GM23338 (cell line): ENCODE data around the gene MPEG1. TPM values are rescaled to one million over a fixed set of nuclear protein-coding genes. Genes with fewer than 3 reads are reported as not detected.

Experiments
- ATAC-seq: fragments of 200-7000 bp; cut with Tn5 transposase; 3 replicates; pipeline ENCODE4 v1.9.1; 2020
- DNase-seq: peaks from one replicate; pipeline ENCODE4 v3.0.0-alpha.2; 2015; ENCODE audit warnings: low spot score
- H2AFZ ChIP-seq: fragments of 200-600 bp; sonication (generic); 2 replicates; pipeline ENCODE4 v1.8.0; 2016; ENCODE audit warnings: antibody characterized with exemption, mild to moderate bottlenecking, moderate library complexity
- H3F3A ChIP-seq: fragments of 200-600 bp; sonication (generic); replicated peaks from 2 replicates; pipeline ENCODE4 v1.8.0; 2017; ENCODE audit warnings: antibody characterized with exemption, mixed run types, low read depth
- H3K27ac ChIP-seq: fragments of 200-600 bp; sonication (generic); 2 replicates; pipeline ENCODE4 v1.6.1; 2016; ENCODE audit warnings: low read depth
- H3K27me3 ChIP-seq: fragments of 200-600 bp; sonication (generic); 2 replicates; pipeline ENCODE4 v1.8.0; 2016; ENCODE audit warnings: mild to moderate bottlenecking, mixed run types, moderate library complexity; ENCODE audit not compliant: insufficient read depth
- H3K36me3 ChIP-seq: fragments of 200-600 bp; sonication (generic); 2 replicates; pipeline ENCODE4 v1.8.0; 2016; ENCODE audit warnings: mild to moderate bottlenecking; ENCODE audit not compliant: insufficient read depth
- H3K4me1 ChIP-seq: fragments of 200-600 bp; sonication (generic); 2 replicates; pipeline ENCODE4 v1.8.0; 2016; ENCODE audit warnings: mild to moderate bottlenecking, moderate library complexity; ENCODE audit not compliant: insufficient read depth
- H3K4me2 ChIP-seq: fragments of 200-600 bp; sonication (generic); 2 replicates; pipeline ENCODE4 v1.7.1; 2017; ENCODE audit warnings: mixed run types
- H3K4me3 ChIP-seq: fragments of 200-600 bp; sonication (generic); 2 replicates; pipeline ENCODE4 v1.6.1; 2016; ENCODE audit warnings: mixed run types
- H3K79me2 ChIP-seq: fragments of 200-600 bp; sonication (generic); replicated peaks from 2 replicates; pipeline ENCODE4 v1.8.0; 2017; ENCODE audit warnings: mild to moderate bottlenecking; ENCODE audit not compliant: insufficient read depth
- H3K9me2 ChIP-seq: fragments of 200-600 bp; sonication (generic); 2 replicates; pipeline ENCODE4 v1.8.0; 2017; ENCODE audit not compliant: insufficient read depth
- H4K20me1 ChIP-seq: fragments of 200-600 bp; sonication (generic); replicated peaks from 2 replicates; pipeline ENCODE4 v1.8.0; 2017; ENCODE audit warnings: mild to moderate bottlenecking; ENCODE audit not compliant: insufficient read depth
- H3K27ac Mint-ChIP-seq: 2 replicates; pipeline ENCODE4 v1.8.0; 2020; ENCODE audit warnings: inconsistent platforms, mild to moderate bottlenecking, moderate library complexity, mixed read lengths
- H3K27me3 Mint-ChIP-seq: 3 replicates; pipeline ENCODE4 v1.8.0; 2022; ENCODE audit warnings: low read depth, mild to moderate bottlenecking, moderate library complexity, mixed read lengths, inconsistent platforms; ENCODE audit not compliant: insufficient read depth, poor library complexity
- H3K36me3 Mint-ChIP-seq: 3 replicates; pipeline ENCODE4 v1.8.0; 2021; ENCODE audit warnings: low read depth, mild to moderate bottlenecking, inconsistent platforms, moderate library complexity, mixed read lengths
- H3K4me1 Mint-ChIP-seq: 3 replicates; pipeline ENCODE4 v1.8.0; 2020; ENCODE audit warnings: mild to moderate bottlenecking, inconsistent platforms, mixed read lengths
- H3K4me3 Mint-ChIP-seq: 3 replicates; pipeline ENCODE4 v1.8.0; 2021; ENCODE audit warnings: moderate library complexity, mild to moderate bottlenecking, inconsistent platforms, mixed read lengths
- H3K9me3 Mint-ChIP-seq: 3 replicates; pipeline ENCODE4 v1.8.0; 2020; ENCODE audit warnings: moderate library complexity, mild to moderate bottlenecking, inconsistent platforms, mixed read lengths
- CREB1 ChIP-seq: fragments of 250-450 bp; sonication (Bioruptor Pico); IDR thresholded peaks from 2 replicates; pipeline ENCODE4 v1.5.0; 2020; ENCODE audit warnings: low read depth, mild to moderate bottlenecking, moderate library complexity
- EZH2 ChIP-seq: fragments of 200-600 bp; sonication (generic); IDR thresholded peaks from one replicate; pipeline ENCODE4 v1.8.0; 2017; ENCODE audit warnings: antibody characterized with exemption, mild to moderate bottlenecking, low read depth; ENCODE audit not compliant: unreplicated experiment
- EZH2phosphoT487 ChIP-seq: fragments of 200-600 bp; sonication (generic); IDR thresholded peaks from one replicate; pipeline ENCODE4 v1.8.1; 2018; ENCODE audit warnings: antibody characterized with exemption; ENCODE audit not compliant: unreplicated experiment
- STAT1 ChIP-seq: IDR thresholded peaks from one replicate; pipeline ENCODE4 v1.6.1; 2016; ENCODE audit warnings: antibody characterized with exemption; ENCODE audit not compliant: unreplicated experiment
- ZNF114 ChIP-seq: fragments of 250-450 bp; sonication (Bioruptor Pico); IDR thresholded peaks from 2 replicates; pipeline ENCODE4 v1.5.0; 2020; ENCODE audit warnings: mild to moderate bottlenecking, moderate library complexity
- ZNF331 ChIP-seq: fragments of 250-450 bp; sonication (Bioruptor Pico); IDR thresholded peaks from 2 replicates; pipeline ENCODE4 v1.5.0; 2020; ENCODE audit warnings: low read depth, mild to moderate bottlenecking, moderate library complexity
- polyA plus RNA-seq: library from polyadenylated mRNA; unstranded; fragments of >200 nt; fragmentation: Nextera tagmentation; extraction: Ambion mirVana; gene quantifications from 2 replicates; pipeline ENCODE4 v1.2.1, GENCODE V29; 2016
- total RNA-seq: library from RNA; depleted of rRNA; stranded (reverse); fragments of >200 nt; shearing (Covaris generic); gene quantifications from 2 replicates; pipeline ENCODE4 v1.2.3, GENCODE V29; 2014
- TF ChIP-seq, protein P1 (sequence below), 2 experiments: fragments of 200-600 bp in 1 of 2; sonication (generic) in 1 of 2; conservative IDR thresholded peaks; 2 replicates each; pipeline versions ENCODE4 v1.5.1 to v1.6.1; 2016 to 2017; ENCODE audit warnings: antibody characterized with exemption in 2 of 2, low read depth in 2 of 2, mild to moderate bottlenecking in 2 of 2, moderate library complexity in 1 of 2
- TF ChIP-seq, protein P2 (sequence below): fragments of 250-450 bp; sonication (Bioruptor Pico); IDR thresholded peaks from 2 replicates; pipeline ENCODE4 v1.5.0; 2020; ENCODE audit warnings: mild to moderate bottlenecking, moderate library complexity

Gene MPEG1
- total and polyA plus RNA-seq, 2 experiments from 2014 or later, result not detected

DNA sequence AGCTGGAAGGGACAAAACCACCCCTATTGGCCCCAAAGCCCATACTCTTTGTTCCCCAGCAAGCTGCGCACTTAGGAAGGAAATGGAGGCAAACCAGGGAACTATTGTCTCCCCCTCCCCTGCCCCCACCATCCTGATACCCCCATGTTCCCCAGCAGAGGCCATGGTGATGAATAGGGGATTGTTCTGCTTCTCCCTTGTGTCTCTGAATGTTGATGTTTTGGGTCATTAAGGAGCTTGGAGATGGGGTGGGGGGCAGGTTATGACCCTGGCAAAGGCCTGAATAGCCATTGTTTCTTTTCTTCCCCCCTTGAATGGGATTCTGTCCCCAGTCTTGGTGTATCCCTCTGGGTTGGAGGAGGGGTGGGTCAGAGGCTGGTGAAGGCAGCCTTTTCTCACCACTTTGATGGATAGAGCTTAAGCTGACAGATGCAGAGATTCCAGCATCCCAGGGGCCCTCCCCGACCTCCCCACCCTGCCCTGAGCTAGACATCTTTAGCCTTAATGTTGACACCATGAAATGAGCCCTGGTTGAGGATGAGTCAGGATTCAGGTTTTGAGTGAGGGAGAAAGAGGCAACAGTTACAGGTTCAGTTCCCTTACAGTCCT is 32.5 kb downstream of the MPEG1 start:
- no peak overlapping the region for H3K27ac ChIP-seq

DNA sequence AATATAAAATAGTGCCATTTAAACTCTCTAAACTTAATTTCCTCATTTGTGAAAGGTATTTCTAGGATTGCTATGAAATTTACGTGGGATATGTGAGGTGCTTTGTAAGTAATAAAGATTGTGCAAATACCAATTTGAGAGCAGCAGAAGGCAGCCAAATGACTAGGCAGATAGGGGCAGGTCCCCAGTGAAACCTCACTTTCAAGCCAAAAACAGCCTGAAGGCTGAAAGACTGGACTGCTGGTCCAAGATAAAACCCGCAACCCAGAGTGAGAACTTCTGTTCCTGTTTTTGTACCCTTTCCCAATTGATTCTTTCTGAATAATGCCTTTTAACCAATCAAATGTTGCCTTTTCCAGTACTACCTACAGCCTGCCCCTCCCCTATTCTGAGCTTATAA is 33.6 kb downstream of the MPEG1 start:
- Histone ChIP-seq H3F3A (0 out of 2 replicates have a peak, but pooled peaks cover 5% of the 10 kb centered on the region), H3K79me2 (peaks cover 26% of the 10 kb centered on the region), H3K36me3 (no peaks in the 10 kb centered on the region; the same call in 1 of the 2 replicates), H3K27ac (no peak overlapping the region), H2AFZ (no peak overlapping the region), H3K4me3 (no peak overlapping the region), H3K4me2 (no peak overlapping the region), H3K4me1 (peaks cover 8% of the 10 kb centered on the region), H3K9me2 (no peaks in the 10 kb centered on the region; the same call in 1 of the 2 replicates), H4K20me1 (peaks cover 7% of the 10 kb centered on the region; the same call in 1 of the 2 replicates), H3K27me3 (no peaks in the 10 kb centered on the region)
- Mint-ChIP-seq H3K27ac (no peak overlapping the region), H3K9me3 (peaks cover 30% of the 10 kb centered on the region), H3K4me3 (no peak overlapping the region), H3K4me1 (peaks cover 32% of the 10 kb centered on the region), H3K36me3 (peaks cover 67% of the 10 kb centered on the region), H3K27me3 (peaks cover 5% of the 10 kb centered on the region)
- no peak for ATAC-seq
- DNase-seq, result no peak
- TF ChIP-seq STAT1, result no peak
- no peak for TF ChIP-seq EZH2phosphoT487
- TF ChIP-seq, protein P1, sequence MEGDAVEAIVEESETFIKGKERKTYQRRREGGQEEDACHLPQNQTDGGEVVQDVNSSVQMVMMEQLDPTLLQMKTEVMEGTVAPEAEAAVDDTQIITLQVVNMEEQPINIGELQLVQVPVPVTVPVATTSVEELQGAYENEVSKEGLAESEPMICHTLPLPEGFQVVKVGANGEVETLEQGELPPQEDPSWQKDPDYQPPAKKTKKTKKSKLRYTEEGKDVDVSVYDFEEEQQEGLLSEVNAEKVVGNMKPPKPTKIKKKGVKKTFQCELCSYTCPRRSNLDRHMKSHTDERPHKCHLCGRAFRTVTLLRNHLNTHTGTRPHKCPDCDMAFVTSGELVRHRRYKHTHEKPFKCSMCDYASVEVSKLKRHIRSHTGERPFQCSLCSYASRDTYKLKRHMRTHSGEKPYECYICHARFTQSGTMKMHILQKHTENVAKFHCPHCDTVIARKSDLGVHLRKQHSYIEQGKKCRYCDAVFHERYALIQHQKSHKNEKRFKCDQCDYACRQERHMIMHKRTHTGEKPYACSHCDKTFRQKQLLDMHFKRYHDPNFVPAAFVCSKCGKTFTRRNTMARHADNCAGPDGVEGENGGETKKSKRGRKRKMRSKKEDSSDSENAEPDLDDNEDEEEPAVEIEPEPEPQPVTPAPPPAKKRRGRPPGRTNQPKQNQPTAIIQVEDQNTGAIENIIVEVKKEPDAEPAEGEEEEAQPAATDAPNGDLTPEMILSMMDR (conservative IDR thresholded peaks at IDR 0.05; ENCODE audit: low read depth in 2 of 2), result no peak

More for the DNA sequence above, 32.5 kb downstream of the MPEG1 start:
- H3K27me3 ChIP-seq, result no peaks in the 10 kb centered on the region
- Mint-ChIP-seq H3K4me1 (peaks cover 28% of the 10 kb centered on the region), H3K4me3 (no peak overlapping the region), H3K27ac (no peak overlapping the region), H3K27me3 (peaks cover 6% of the 10 kb centered on the region), H3K36me3 (peaks cover 70% of the 10 kb centered on the region), H3K9me3 (peaks cover 30% of the 10 kb centered on the region)
- H3K4me2 ChIP-seq, result no peak overlapping the region
- H3K4me3 ChIP-seq, result no peak overlapping the region
- ATAC-seq, result no peak; the same call in 2 of the 3 replicates
- no peak overlapping the region for H2AFZ ChIP-seq
- H3K79me2 ChIP-seq, result peaks cover 25% of the 10 kb centered on the region
- H3F3A ChIP-seq, result no peaks in the 10 kb centered on the region
- H3K36me3 ChIP-seq, result no peaks in the 10 kb centered on the region; the same call in 1 of the 2 replicates
- no peaks in the 10 kb centered on the region; the same call in 1 of the 2 replicates for H3K4me1 ChIP-seq
- H4K20me1 ChIP-seq, result peaks cover under 1% of the 10 kb centered on the region; the same call in 1 of the 2 replicates
- no peak for DNase-seq
- no peak for TF ChIP-seq EZH2
- H3K9me2 ChIP-seq, result no peaks in the 10 kb centered on the region; the same call in 1 of the 2 replicates

DNA sequence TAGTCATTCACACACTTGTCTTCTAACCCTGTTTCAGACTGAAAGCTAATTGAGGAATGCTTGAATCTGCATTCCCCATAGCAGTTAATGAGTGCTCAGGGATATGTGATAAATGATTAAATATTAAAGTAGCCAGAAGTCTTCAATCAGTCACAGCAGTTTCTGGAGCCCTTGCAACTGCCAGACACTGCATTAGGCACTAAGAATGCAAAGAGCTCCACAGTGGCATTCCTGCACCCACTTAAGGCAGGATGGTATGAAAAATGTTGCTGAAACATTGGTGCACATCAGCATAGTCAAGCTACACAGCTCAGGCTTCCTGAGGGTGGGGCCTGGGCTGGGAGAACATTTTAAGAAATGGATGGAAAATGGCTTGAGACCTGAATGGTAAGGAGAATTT is 34.3 kb downstream of the MPEG1 start:
- H3K79me2 ChIP-seq, result peaks cover 26% of the 10 kb centered on the region
- TF ChIP-seq, protein P2, sequence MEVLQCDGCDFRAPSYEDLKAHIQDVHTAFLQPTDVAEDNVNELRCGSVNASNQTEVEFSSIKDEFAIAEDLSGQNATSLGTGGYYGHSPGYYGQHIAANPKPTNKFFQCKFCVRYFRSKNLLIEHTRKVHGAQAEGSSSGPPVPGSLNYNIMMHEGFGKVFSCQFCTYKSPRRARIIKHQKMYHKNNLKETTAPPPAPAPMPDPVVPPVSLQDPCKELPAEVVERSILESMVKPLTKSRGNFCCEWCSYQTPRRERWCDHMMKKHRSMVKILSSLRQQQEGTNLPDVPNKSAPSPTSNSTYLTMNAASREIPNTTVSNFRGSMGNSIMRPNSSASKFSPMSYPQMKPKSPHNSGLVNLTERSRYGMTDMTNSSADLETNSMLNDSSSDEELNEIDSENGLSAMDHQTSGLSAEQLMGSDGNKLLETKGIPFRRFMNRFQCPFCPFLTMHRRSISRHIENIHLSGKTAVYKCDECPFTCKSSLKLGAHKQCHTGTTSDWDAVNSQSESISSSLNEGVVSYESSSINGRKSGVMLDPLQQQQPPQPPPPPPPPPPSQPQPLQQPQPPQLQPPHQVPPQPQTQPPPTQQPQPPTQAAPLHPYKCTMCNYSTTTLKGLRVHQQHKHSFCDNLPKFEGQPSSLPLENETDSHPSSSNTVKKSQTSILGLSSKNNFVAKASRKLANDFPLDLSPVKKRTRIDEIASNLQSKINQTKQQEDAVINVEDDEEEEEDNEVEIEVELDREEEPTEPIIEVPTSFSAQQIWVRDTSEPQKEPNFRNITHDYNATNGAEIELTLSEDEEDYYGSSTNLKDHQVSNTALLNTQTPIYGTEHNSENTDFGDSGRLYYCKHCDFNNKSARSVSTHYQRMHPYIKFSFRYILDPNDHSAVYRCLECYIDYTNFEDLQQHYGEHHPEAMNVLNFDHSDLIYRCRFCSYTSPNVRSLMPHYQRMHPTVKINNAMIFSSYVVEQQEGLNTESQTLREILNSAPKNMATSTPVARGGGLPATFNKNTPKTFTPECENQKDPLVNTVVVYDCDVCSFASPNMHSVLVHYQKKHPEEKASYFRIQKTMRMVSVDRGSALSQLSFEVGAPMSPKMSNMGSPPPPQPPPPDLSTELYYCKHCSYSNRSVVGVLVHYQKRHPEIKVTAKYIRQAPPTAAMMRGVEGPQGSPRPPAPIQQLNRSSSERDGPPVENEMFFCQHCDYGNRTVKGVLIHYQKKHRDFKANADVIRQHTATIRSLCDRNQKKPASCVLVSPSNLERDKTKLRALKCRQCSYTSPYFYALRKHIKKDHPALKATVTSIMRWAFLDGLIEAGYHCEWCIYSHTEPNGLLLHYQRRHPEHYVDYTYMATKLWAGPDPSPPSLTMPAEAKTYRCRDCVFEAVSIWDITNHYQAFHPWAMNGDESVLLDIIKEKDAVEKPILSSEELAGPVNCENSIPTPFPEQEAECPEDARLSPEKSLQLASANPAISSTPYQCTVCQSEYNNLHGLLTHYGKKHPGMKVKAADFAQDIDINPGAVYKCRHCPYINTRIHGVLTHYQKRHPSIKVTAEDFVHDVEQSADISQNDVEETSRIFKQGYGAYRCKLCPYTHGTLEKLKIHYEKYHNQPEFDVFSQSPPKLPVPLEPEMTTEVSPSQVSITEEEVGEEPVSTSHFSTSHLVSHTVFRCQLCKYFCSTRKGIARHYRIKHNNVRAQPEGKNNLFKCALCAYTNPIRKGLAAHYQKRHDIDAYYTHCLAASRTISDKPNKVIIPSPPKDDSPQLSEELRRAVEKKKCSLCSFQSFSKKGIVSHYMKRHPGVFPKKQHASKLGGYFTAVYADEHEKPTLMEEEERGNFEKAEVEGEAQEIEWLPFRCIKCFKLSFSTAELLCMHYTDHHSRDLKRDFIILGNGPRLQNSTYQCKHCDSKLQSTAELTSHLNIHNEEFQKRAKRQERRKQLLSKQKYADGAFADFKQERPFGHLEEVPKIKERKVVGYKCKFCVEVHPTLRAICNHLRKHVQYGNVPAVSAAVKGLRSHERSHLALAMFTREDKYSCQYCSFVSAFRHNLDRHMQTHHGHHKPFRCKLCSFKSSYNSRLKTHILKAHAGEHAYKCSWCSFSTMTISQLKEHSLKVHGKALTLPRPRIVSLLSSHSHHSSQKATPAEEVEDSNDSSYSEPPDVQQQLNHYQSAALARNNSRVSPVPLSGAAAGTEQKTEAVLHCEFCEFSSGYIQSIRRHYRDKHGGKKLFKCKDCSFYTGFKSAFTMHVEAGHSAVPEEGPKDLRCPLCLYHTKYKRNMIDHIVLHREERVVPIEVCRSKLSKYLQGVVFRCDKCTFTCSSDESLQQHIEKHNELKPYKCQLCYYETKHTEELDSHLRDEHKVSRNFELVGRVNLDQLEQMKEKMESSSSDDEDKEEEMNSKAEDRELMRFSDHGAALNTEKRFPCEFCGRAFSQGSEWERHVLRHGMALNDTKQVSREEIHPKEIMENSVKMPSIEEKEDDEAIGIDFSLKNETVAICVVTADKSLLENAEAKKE (CRISPR knock-in tag), result no peak
- no peak for TF ChIP-seq CREB1 (CRISPR knock-in tag)
- no peak for TF ChIP-seq ZNF114
- TF ChIP-seq ZNF331 (CRISPR knock-in tag), result no peak

More for the DNA sequence above, 34.3 kb downstream of the MPEG1 start:
- H3K27ac Mint-ChIP-seq, result no peak overlapping the region
- Histone ChIP-seq H3K27ac (no peak overlapping the region), H3K4me1 (peaks cover 8% of the 10 kb centered on the region), H3K36me3 (no peaks in the 10 kb centered on the region; the same call in 1 of the 2 replicates), H3K4me2 (no peak overlapping the region), H2AFZ (no peak overlapping the region), H3F3A (peaks cover 5% of the 10 kb centered on the region; the same call in 1 of the 2 replicates), H3K9me2 (no peaks in the 10 kb centered on the region; the same call in 1 of the 2 replicates), H3K4me3 (no peak overlapping the region), H4K20me1 (0 out of 2 replicates have a peak, but pooled peaks cover 7% of the 10 kb centered on the region), H3K27me3 (no peaks in the 10 kb centered on the region)
- H3K9me3 Mint-ChIP-seq, result peaks cover 30% of the 10 kb centered on the region
- peaks cover 66% of the 10 kb centered on the region for H3K36me3 Mint-ChIP-seq
- no peak for DNase-seq
- peaks cover 10% of the 10 kb centered on the region for H3K27me3 Mint-ChIP-seq
- H3K4me1 Mint-ChIP-seq, result peaks cover 35% of the 10 kb centered on the region
- no peak overlapping the region for H3K4me3 Mint-ChIP-seq
- no peak for ATAC-seq
